Medulla oblongata (tissue), 1 donor: ENCODE data around the gene JKAMP.

ENCODE experiments used
- DNase-seq: peaks from one replicate; pipeline ENCODE4 v3.0.0-alpha.2; 2015; ENCODE audit errors: extremely low spot score

The JKAMP gene

GRCh38 chr14:59540852-59541251, 56.5 kb downstream of the JKAMP start:
- no peak for DNase-seq

DNA sequence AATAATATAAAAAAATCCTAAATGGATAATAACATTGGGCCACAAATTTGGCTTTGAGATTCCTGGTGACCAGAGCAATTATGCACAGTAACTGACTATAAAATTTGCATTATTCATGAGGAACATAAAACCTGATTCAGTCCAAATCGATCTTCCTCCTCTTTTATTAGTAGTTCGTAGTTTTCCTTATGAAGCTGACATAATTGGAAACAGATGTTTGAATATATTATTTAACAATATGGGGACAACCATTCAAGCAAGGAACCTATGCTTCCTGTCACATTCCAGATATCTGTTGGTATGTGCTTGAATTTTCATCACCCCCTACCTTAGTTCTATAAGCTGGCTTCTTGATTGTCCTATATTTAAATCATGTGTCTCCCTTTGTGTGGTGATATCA, 57.4 kb downstream of the JKAMP start:
- no peak for DNase-seq

DNA sequence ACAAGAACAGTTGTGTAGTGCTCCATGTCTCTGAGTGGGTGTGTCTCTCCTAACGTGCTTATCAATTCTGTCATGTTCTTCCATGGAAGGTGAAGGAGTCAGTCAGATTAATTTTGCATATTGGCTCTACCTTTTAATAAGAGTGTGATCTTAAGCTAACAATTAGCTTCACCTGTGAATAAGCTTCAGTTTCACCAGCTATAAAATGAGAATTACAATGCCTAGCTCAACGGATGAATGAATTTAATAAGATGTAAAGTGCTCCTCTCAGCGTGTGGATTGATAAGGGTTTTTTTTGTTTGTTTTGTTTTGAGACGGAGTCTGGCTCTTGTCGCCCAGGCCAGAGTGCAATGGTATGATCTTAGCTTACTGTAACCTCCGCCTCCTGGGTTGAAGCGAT, 59.6 kb downstream of the JKAMP start:
- no peak for DNase-seq

- DNase-seq = no peak
Measured at GRCh38 chr14:59547310-59547709, 63.0 kb downstream of the JKAMP start.
